Measurements from ENCODE around the gene WWC2.

- TF ChIP-seq EZH2phosphoT487 (conservative IDR thresholded peaks at IDR 0.05; ENCODE audit: low read length) = no peak
- TF ChIP-seq, protein P1, sequence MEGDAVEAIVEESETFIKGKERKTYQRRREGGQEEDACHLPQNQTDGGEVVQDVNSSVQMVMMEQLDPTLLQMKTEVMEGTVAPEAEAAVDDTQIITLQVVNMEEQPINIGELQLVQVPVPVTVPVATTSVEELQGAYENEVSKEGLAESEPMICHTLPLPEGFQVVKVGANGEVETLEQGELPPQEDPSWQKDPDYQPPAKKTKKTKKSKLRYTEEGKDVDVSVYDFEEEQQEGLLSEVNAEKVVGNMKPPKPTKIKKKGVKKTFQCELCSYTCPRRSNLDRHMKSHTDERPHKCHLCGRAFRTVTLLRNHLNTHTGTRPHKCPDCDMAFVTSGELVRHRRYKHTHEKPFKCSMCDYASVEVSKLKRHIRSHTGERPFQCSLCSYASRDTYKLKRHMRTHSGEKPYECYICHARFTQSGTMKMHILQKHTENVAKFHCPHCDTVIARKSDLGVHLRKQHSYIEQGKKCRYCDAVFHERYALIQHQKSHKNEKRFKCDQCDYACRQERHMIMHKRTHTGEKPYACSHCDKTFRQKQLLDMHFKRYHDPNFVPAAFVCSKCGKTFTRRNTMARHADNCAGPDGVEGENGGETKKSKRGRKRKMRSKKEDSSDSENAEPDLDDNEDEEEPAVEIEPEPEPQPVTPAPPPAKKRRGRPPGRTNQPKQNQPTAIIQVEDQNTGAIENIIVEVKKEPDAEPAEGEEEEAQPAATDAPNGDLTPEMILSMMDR (IDR thresholded peaks at IDR 0.05; ENCODE audit: insufficient read depth, low read length, poor library complexity, severe bottlenecking) = no peak
These were observed 103.5 kb downstream of the WWC2 start for GRCh38 chr4:183202523-183202922.
